Activated naive CD4-positive, alpha-beta T cell treated with anti-CD3 and anti-CD28 coated beads, Interleukin-2, amount 50 U/mL, for 72 hours (primary cell): ENCODE data around the gene ZNF609. TPM values are rescaled to one million over a fixed set of nuclear protein-coding genes. Genes with fewer than 3 reads are reported as not detected.

Source experiments
- ATAC-seq, 2 donors: fragments of 150-1000 bp; cut with Tn5 transposase; 2 replicates each; pipeline ENCODE4 v1.10.0; 2021; ENCODE audit warnings: mild to moderate bottlenecking in 2 of 2, moderate library complexity in 2 of 2
- DNase-seq, 2 donors: peaks; one replicate each; pipeline ENCODE4 v3.0.0; 2021 to 2022; ENCODE audit warnings: low spot score in 2 of 2
- H3K27ac Mint-ChIP-seq, 2 donors: one replicate each; pipeline ENCODE4 v1.8.0; 2022; ENCODE audit warnings: mild to moderate bottlenecking in 2 of 2, mixed read lengths in 2 of 2
- H3K36me3 Mint-ChIP-seq, 2 donors: one replicate each; pipeline ENCODE4 v1.8.0; 2022; ENCODE audit warnings: mixed read lengths in 2 of 2
- H3K9me3 Mint-ChIP-seq, 2 donors: one replicate each; pipeline ENCODE4 v1.8.0; 2022; ENCODE audit warnings: mixed read lengths in 2 of 2
- total RNA-seq, 2 donors: library from RNA; stranded (reverse); gene quantifications; one replicate each; pipeline ENCODE4 v1.2.3, GENCODE V29; 2022

The ZNF609 gene
- total RNA-seq, 2 donors from 2014 or later, result 35.4 to 53.0 TPM

GRCh38 chr15:64693134-64693533, 232.8 kb downstream of the ZNF609 start:
- Mint-ChIP-seq H3K27ac (peak overlapping the region; percentile 65 to 90), H3K9me3 (no peaks in the 10 kb centered on the region), H3K36me3 (peaks cover 0 to 5% of the 10 kb centered on the region in 2 donors)
- ATAC-seq, result no peak
- no peak for DNase-seq

GRCh38 chr15:64694816-64695215, 234.4 kb downstream of the ZNF609 start:
- ATAC-seq (no peak), DNase-seq (no peak)
- Mint-ChIP-seq H3K9me3 (no peaks in the 10 kb centered on the region), H3K27ac (no peak overlapping the region), H3K36me3 (peaks cover 0 to 5% of the 10 kb centered on the region in 2 donors)

GRCh38 chr15:64695561-64695992, 235.2 kb downstream of the ZNF609 start:
- DNase-seq (no peak), ATAC-seq (no peak)
- no peaks in the 10 kb centered on the region for H3K9me3 Mint-ChIP-seq
- H3K36me3 Mint-ChIP-seq, result peaks cover 0 to 10% of the 10 kb centered on the region in 2 donors
- peak overlapping the region in 1 of 2 donors; percentile 54 for H3K27ac Mint-ChIP-seq

GRCh38 chr15:64696481-64696880, 236.1 kb downstream of the ZNF609 start:
- Mint-ChIP-seq H3K9me3 (no peaks in the 10 kb centered on the region), H3K36me3 (peaks cover 0 to 12% of the 10 kb centered on the region in 2 donors), H3K27ac (peak overlapping the region in 1 of 2 donors; percentile 73)
- DNase-seq (no peak), ATAC-seq (no peak)

- Mint-ChIP-seq H3K9me3 (no peaks in the 10 kb centered on the region), H3K36me3 (peaks cover 0 to 12% of the 10 kb centered on the region in 2 donors), H3K27ac (peak overlapping the region in 1 of 2 donors; percentile 69)
- peak; percentile 59 to 71 for DNase-seq
- ATAC-seq, result peak; percentile 77 to 87
These were observed 237.6 kb downstream of the ZNF609 start for GRCh38 chr15:64697911-64698369.

GRCh38 chr15:64698823-64699222, 238.4 kb downstream of the ZNF609 start:
- ATAC-seq (no peak), DNase-seq (no peak)
- H3K36me3 Mint-ChIP-seq, result peaks cover 0 to 12% of the 10 kb centered on the region in 2 donors
- peak overlapping the region; percentile 69 to 91 for H3K27ac Mint-ChIP-seq
- no peaks in the 10 kb centered on the region for H3K9me3 Mint-ChIP-seq

- Mint-ChIP-seq H3K9me3 (no peaks in the 10 kb centered on the region), H3K27ac (peak overlapping the region in 1 of 2 donors; percentile 22), H3K36me3 (peaks cover 0 to 12% of the 10 kb centered on the region in 2 donors)
- ATAC-seq, result no peak
- no peak for DNase-seq
These were observed 239.5 kb downstream of the ZNF609 start for GRCh38 chr15:64699751-64700388.

- Mint-ChIP-seq H3K36me3 (peaks cover 0 to 7% of the 10 kb centered on the region in 2 donors), H3K27ac (peak overlapping the region in 1 of 2 donors; percentile 39), H3K9me3 (no peaks in the 10 kb centered on the region)
- DNase-seq, result no peak
- no peak for ATAC-seq
These were observed 240.7 kb downstream of the ZNF609 start for GRCh38 chr15:64701051-64701450.

- no peaks in the 10 kb centered on the region for H3K9me3 Mint-ChIP-seq
- H3K27ac Mint-ChIP-seq, result peak overlapping the region in 1 of 2 donors; percentile 87
- DNase-seq, result no peak
- ATAC-seq, result no peak
- peaks cover 0 to 7% of the 10 kb centered on the region in 2 donors for H3K36me3 Mint-ChIP-seq
These were observed 241.3 kb downstream of the ZNF609 start for GRCh38 chr15:64701482-64702184.

- Mint-ChIP-seq H3K27ac (peak overlapping the region; percentile 87), H3K9me3 (no peaks in the 10 kb centered on the region), H3K36me3 (peaks cover 0 to 7% of the 10 kb centered on the region in 2 donors)
- ATAC-seq (peak; percentile 91 to 93), DNase-seq (peak; percentile 95 to 97)
These were observed 242.6 kb downstream of the ZNF609 start for GRCh38 chr15:64702816-64703631.

GRCh38 chr15:64703632-64703959, 243.2 kb downstream of the ZNF609 start:
- H3K36me3 Mint-ChIP-seq, result peaks cover 0 to 7% of the 10 kb centered on the region in 2 donors
- ATAC-seq, result peak; percentile 3 to 24
- no peak for DNase-seq
- H3K27ac Mint-ChIP-seq, result peak overlapping the region; percentile 41 to 87
- H3K9me3 Mint-ChIP-seq, result no peaks in the 10 kb centered on the region

- ATAC-seq (no peak), DNase-seq (no peak)
- Mint-ChIP-seq H3K9me3 (no peaks in the 10 kb centered on the region), H3K36me3 (peaks cover 0 to 7% of the 10 kb centered on the region in 2 donors), H3K27ac (no peak overlapping the region)
These were observed 244.6 kb downstream of the ZNF609 start for GRCh38 chr15:64705006-64705405.

GRCh38 chr15:64706011-64706911, 245.9 kb downstream of the ZNF609 start:
- no peak overlapping the region for H3K27ac Mint-ChIP-seq
- H3K36me3 Mint-ChIP-seq, result no peaks in the 10 kb centered on the region
- no peaks in the 10 kb centered on the region for H3K9me3 Mint-ChIP-seq
- no peak for DNase-seq
- ATAC-seq, result no peak

GRCh38 chr15:64710676-64711428, 250.5 kb downstream of the ZNF609 start:
- H3K36me3 Mint-ChIP-seq, result no peaks in the 10 kb centered on the region
- H3K27ac Mint-ChIP-seq, result peak overlapping the region in 1 of 2 donors; percentile 45
- no peak for DNase-seq
- no peaks in the 10 kb centered on the region for H3K9me3 Mint-ChIP-seq
- no peak for ATAC-seq

GRCh38 chr15:64712353-64712752, 252.0 kb downstream of the ZNF609 start:
- no peak overlapping the region for H3K27ac Mint-ChIP-seq
- no peak for ATAC-seq
- no peak for DNase-seq
- no peaks in the 10 kb centered on the region for H3K9me3 Mint-ChIP-seq
- H3K36me3 Mint-ChIP-seq, result no peaks in the 10 kb centered on the region
